Measurements from ENCODE around the gene KLLN.
"Not testable (repeated sequence)": the region's sequence is repeated elsewhere in the genome, so short reads cannot be mapped to it uniquely, and the experiment has no call there.

KLLN gene

DNA sequence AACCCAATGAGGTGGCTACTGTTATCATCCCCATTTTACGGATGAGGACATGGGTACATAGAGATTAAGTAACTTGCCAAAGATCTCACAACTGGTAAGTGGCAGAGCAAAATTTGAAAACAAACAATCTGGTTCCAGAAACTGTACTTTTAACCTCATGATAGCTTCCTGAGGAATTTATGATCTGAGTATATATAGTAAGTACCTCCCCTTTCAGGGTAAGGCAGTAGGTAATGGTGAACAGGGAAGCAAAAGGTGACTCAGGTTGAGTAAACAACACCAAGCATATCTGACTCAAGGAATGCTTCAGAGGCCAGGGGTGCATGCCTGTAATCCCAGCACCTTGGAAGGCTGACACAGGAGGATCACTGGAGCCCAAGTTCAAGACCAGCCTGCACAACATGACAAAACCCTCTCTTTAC is 21.1 kb downstream of the KLLN start:
- DNase-seq (ENCODE audit: low spot score): no peak
- TF ChIP-seq, protein P1, sequence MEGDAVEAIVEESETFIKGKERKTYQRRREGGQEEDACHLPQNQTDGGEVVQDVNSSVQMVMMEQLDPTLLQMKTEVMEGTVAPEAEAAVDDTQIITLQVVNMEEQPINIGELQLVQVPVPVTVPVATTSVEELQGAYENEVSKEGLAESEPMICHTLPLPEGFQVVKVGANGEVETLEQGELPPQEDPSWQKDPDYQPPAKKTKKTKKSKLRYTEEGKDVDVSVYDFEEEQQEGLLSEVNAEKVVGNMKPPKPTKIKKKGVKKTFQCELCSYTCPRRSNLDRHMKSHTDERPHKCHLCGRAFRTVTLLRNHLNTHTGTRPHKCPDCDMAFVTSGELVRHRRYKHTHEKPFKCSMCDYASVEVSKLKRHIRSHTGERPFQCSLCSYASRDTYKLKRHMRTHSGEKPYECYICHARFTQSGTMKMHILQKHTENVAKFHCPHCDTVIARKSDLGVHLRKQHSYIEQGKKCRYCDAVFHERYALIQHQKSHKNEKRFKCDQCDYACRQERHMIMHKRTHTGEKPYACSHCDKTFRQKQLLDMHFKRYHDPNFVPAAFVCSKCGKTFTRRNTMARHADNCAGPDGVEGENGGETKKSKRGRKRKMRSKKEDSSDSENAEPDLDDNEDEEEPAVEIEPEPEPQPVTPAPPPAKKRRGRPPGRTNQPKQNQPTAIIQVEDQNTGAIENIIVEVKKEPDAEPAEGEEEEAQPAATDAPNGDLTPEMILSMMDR (IDR thresholded peaks at IDR 0.05; ENCODE audit: borderline replicate concordance, control extremely low read depth, extremely low read depth, insufficient read depth, missing control alignments): no peak
- in situ Hi-C loops (cut with MboI; ENCODE audit: low sequenced_read_pairs, unreplicated experiment): no loop called here

DNA sequence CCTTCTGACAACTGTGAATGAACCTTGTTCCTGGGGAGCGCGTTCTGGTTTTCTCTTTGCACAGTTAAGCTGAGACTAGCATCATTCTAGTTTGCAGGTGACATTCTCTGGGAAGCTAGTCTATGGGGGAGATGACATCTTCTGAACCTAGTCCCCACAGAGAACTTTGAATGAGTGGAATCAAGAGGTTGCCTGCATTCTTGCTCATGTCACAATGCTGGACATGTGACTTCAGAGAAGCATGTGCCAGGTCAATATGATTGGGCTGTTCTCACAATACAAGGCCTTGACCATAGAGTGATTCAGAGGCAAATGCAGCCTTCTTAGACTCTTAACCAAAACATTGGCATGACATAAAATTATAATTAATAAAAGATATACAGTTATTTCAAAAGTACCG is 22.1 kb downstream of the KLLN start:
- TF ChIP-seq, protein P1 (IDR thresholded peaks at IDR 0.05; ENCODE audit: borderline replicate concordance, control extremely low read depth, extremely low read depth, insufficient read depth, missing control alignments): no peak
- no peak for DNase-seq (ENCODE audit: low spot score)
- in situ Hi-C loops (cut with MboI; ENCODE audit: low sequenced_read_pairs, unreplicated experiment): no loop called here

DNA sequence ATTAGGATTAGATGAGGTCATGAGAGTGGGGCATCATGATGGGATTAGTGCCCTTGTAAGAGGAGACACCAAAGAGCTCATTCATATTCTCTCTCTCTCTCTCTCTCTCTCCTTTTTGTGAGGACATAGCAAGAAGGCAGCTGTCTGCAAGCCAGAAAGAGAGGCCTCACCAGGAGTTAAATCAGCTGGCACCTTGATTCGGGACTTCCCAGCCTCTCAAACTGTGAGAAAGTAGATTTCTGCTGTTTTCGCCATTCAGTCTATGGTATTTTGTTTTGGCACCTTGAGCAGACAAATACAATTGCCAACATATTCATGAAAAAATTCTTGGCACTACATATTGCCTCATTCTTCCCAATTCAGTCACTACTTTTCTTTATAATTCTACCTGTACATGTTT is 24.7 kb downstream of the KLLN start:
- DNase-seq (ENCODE audit: low spot score): no peak
- TF ChIP-seq, protein P1 (IDR thresholded peaks at IDR 0.05; ENCODE audit: borderline replicate concordance, control extremely low read depth, extremely low read depth, insufficient read depth, missing control alignments): no peak
- in situ Hi-C loops (cut with MboI; ENCODE audit: low sequenced_read_pairs, unreplicated experiment): no loop called here

DNA sequence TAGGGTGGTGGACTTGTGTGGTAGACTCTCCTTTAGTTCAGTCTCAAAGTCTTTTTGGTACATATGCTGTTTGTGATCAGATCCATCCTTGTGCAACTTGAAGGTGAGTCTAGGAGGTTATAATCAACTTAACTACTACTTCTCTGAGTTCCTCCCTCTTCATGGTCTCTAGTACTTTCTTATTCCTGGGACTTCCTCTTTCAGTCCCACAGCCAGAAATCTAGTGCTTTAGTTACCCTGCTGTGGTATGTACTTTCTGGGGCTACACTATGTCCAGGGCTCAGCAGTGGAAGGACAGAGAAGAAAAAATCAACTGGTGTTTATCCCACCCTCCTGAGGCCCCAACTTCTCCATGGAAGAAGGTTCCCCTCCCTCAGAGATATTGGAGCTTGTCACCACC is 25.9 kb downstream of the KLLN start:
- TF ChIP-seq, protein P1 (IDR thresholded peaks at IDR 0.05; ENCODE audit: borderline replicate concordance, control extremely low read depth, extremely low read depth, insufficient read depth, missing control alignments): no peak
- in situ Hi-C loops (cut with MboI; ENCODE audit: low sequenced_read_pairs, unreplicated experiment): no loop called here
- DNase-seq (ENCODE audit: low spot score): no peak

DNA sequence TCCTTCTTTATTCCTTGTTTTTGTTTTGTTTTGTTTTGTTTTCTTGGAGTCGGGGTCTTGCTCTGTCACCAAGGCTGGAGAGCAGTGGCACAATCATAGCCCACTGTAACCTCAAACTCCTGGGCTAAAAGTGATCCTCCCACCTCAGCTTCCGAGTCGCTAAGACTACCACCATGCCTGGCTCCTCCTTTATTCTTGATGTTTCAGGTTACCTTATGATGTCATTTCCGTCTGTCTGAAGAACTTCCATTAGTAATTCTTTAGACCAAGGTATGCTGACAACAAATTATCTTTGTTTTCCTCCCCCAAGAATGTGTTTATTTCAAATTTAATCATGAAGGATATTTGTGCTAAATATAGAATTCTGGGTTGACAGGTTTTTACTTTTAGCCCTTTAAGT is 27.2 kb downstream of the KLLN start:
- TF ChIP-seq, protein P1 (IDR thresholded peaks at IDR 0.05; ENCODE audit: borderline replicate concordance, control extremely low read depth, extremely low read depth, insufficient read depth, missing control alignments): no peak
- DNase-seq (ENCODE audit: low spot score): no peak
- in situ Hi-C loops (cut with MboI; ENCODE audit: low sequenced_read_pairs, unreplicated experiment): no loop called here

DNA sequence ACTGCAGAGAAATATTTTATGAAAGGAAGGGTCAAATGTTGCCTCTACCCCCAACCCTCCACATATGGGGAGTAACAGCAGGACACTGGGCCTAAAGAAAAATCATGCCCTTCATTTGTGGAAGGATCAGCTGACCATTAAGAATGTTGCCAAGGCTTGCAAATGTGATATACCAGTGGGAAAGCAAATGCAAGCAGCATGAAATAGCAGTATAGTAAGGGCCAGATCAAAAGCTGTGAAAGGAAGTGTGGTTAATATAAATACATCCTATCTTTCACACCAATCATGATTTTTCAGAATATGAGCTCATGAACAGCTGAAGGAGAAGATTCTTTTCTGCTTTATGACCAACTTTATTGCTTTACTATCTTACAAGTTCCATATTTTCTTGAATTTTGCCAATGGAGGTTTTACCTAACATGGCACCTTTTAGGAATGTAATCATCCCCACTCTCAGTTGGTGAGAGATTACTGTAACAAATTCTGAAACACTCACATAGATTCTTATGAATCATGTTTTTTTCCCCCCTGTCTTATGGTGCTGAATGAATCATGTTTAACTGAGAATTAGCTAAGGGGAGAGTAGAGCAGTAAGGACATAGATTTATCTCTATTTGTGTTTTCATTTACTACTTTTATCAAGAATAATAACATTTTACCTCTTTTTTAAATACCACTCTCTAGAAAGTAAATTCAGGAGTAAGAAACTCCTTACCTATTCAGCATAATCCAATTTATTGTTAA is 33.2 kb downstream of the KLLN start:
- in situ Hi-C loops (cut with MboI; ENCODE audit: low sequenced_read_pairs, unreplicated experiment): no loop called here
- TF ChIP-seq, protein P1 (IDR thresholded peaks at IDR 0.05; ENCODE audit: borderline replicate concordance, control extremely low read depth, extremely low read depth, insufficient read depth, missing control alignments): no peak
- DNase-seq (ENCODE audit: low spot score): no peak

DNA sequence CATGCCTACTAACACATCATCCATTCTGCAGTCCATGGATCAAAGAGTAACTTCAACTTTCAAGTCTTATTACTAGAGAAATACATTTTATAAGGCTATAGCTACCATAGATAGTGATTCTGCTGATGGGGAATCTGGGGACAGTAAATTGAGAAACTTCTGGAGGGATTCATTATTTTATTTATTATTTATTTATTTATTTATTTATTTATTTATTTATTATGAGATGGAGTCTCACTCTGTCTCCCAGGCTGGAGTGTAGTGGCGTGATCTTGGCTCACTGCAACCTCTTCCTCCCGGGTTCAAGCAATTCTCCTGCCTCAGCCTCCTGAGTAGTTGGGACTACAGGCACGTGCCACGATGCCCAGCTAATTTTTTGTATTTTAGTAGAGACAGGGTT is 34.3 kb downstream of the KLLN start:
- DNase-seq (ENCODE audit: low spot score); in situ Hi-C loops (cut with MboI; ENCODE audit: low sequenced_read_pairs, unreplicated experiment): not testable (repeated sequence)

Data from GM13976 (cell line).